Sigmoid colon (tissue), 7 donors: Measurements from ENCODE around the gene PCDH15. TPM values are rescaled to one million over a fixed set of nuclear protein-coding genes. Genes with fewer than 3 reads are reported as not detected.

Experiments used
- DNase-seq: peaks from one replicate; pipeline ENCODE4 v3.0.0-alpha.2; 2019
- H3K27ac ChIP-seq, 4 donors: fragments of 200-600 bp; sonication (generic); one replicate each; pipeline ENCODE4 v1.5.1; 2016 to 2019; ENCODE audit warnings: mild to moderate bottlenecking in 1 of 4
- H3K27me3 ChIP-seq, 3 donors: fragments of 200-600 bp; sonication (generic); one replicate each; pipeline ENCODE4 v1.5.1; 2019; ENCODE audit warnings: mild to moderate bottlenecking in 1 of 3
- H3K36me3 ChIP-seq, 4 donors: fragments of 200-600 bp; sonication (generic); one replicate each; pipeline ENCODE4 v1.5.1; 2016 to 2019
- H3K4me1 ChIP-seq, 4 donors: fragments of 200-600 bp; sonication (generic); one replicate each; pipeline ENCODE4 v1.5.1; 2017 to 2019
- H3K4me3 ChIP-seq, 4 donors: fragments of 200-600 bp; sonication (generic); one replicate each; pipeline ENCODE4 v1.5.1; 2017 to 2019; ENCODE audit warnings: mild to moderate bottlenecking in 2 of 4, moderate library complexity in 1 of 4
- H3K9me3 ChIP-seq, 4 donors: fragments of 200-600 bp in 3 of 4; sonication (generic) in 3 of 4; one replicate each; pipeline versions ENCODE4 v1.5.1 to v1.6.1; 2013 to 2019
- CTCF ChIP-seq, 4 experiments: fragments of 450-650 bp in 3 of 4; fragments of 200-600 bp in 1 of 4; IDR thresholded peaks; one replicate each; pipeline ENCODE4 v1.5.1; 2016 to 2019; ENCODE audit warnings: antibody characterized with exemption in 4 of 4, mild to moderate bottlenecking in 3 of 4, moderate library complexity in 2 of 4
- EP300 ChIP-seq, 4 donors: sonication (generic); formaldehyde crosslinking; IDR thresholded peaks; one replicate each; pipeline ENCODE4 v1.6.1; 2017; ENCODE audit warnings: antibody characterized with exemption in 4 of 4
- POLR2A ChIP-seq, 2 donors: fragments of 450-650 bp; IDR thresholded peaks; one replicate each; pipeline ENCODE4 v1.6.1; 2016; ENCODE audit warnings: antibody characterized with exemption in 2 of 2, mild to moderate bottlenecking in 2 of 2, moderate library complexity in 2 of 2
- POLR2AphosphoS5 ChIP-seq, 4 donors: sonication (generic); formaldehyde crosslinking; IDR thresholded peaks; one replicate each; pipeline ENCODE4 v1.6.1; 2017; ENCODE audit warnings: antibody characterized with exemption in 4 of 4
- WGBS, 2 donors: extraction: QIAGEN DNeasy Blood & Tissue Kit; methylation state at CpG; one replicate each; pipeline ENCODE4 v1.1.7; 2013; 5-methylcytosine and 5-hydroxymethylcytosine counted together
- intact Hi-C: fragments of 100-400 bp; cut with DNase I; formaldehyde crosslinking; loops from one replicate; pipeline ENCODE4 v1.15.1; 2023
- polyA plus RNA-seq, 3 donors: library from polyadenylated mRNA; stranded (reverse); fragments of 200-250 nt; gene quantifications; one replicate each; pipeline ENCODE4 v1.2.3, GENCODE V29; 2013
- total RNA-seq, 4 donors: library from RNA; depleted of rRNA; stranded (reverse); fragments of >200 nt; gene quantifications; one replicate each; pipeline ENCODE4 v1.1.0, GENCODE V29; 2016
- donor health status: healthy with polysubstance abuse.
- donor health status: Bipolar disorder and iron deficiency.
- donor health status: healthy.

The PCDH15 gene
- total and polyA plus RNA-seq, 7 donors = 0.14 to 0.71 (median 0.16) TPM; not detected in 2

GRCh38 chr10:54449056-54449455, 352.0 kb downstream of the PCDH15 start:
- Histone ChIP-seq H3K9me3 (no peaks in the 10 kb centered on the region), H3K4me1 (no peaks in the 10 kb centered on the region), H3K27ac (no peak overlapping the region), H3K4me3 (no peak overlapping the region), H3K36me3 (no peaks in the 10 kb centered on the region), H3K27me3 (no peaks in the 10 kb centered on the region)
- WGBS, 2 donors = 84 to 96% methylated on average over 1 of the region's 1 CpG
- DNase-seq = no peak
- TF ChIP-seq EP300 (IDR thresholded peaks at IDR 0.05) = no peak
- TF ChIP-seq CTCF (IDR thresholded peaks at IDR 0.05) = no peak
- TF ChIP-seq POLR2AphosphoS5 (IDR thresholded peaks at IDR 0.05) = no peak
- TF ChIP-seq POLR2A (IDR thresholded peaks at IDR 0.05) = no peak
- intact Hi-C loops = no loop called here

GRCh38 chr10:54444170-54444569, 356.9 kb downstream of the PCDH15 start:
- no peak for TF ChIP-seq POLR2A (IDR thresholded peaks at IDR 0.05)
- TF ChIP-seq POLR2AphosphoS5 (IDR thresholded peaks at IDR 0.05) = no peak
- no peak for TF ChIP-seq EP300 (IDR thresholded peaks at IDR 0.05)
- no peak for TF ChIP-seq CTCF (IDR thresholded peaks at IDR 0.05)
- Histone ChIP-seq H3K36me3 (no peaks in the 10 kb centered on the region), H3K27me3 (no peaks in the 10 kb centered on the region), H3K9me3 (no peaks in the 10 kb centered on the region), H3K4me3 (no peak overlapping the region), H3K4me1 (no peaks in the 10 kb centered on the region), H3K27ac (no peak overlapping the region)
- WGBS, 2 donors = 54 to 89% methylated on average over 4 of the region's 4 CpGs
- DNase-seq = no peak
- intact Hi-C loops = no loop called here

GRCh38 chr10:54441275-54441674, 359.8 kb downstream of the PCDH15 start:
- H3K36me3 ChIP-seq = no peaks in the 10 kb centered on the region
- H3K4me1 ChIP-seq = no peaks in the 10 kb centered on the region
- intact Hi-C loops = no loop called here
- no peaks in the 10 kb centered on the region for H3K27me3 ChIP-seq
- no peak overlapping the region for H3K4me3 ChIP-seq
- 60 to 62% methylated on average over 2 of the region's 2 CpGs for whole genome bisulfite sequencing, 2 donors
- no peak for DNase-seq
- H3K9me3 ChIP-seq = no peaks in the 10 kb centered on the region
- TF ChIP-seq POLR2A (IDR thresholded peaks at IDR 0.05) (no peak), EP300 (IDR thresholded peaks at IDR 0.05) (no peak)
- H3K27ac ChIP-seq = no peak overlapping the region

GRCh38 chr10:54434782-54435181, 366.2 kb downstream of the PCDH15 start:
- peaks cover 0 to 3% (median 0%) of the 10 kb centered on the region in 4 donors for H3K9me3 ChIP-seq
- no peak overlapping the region for H3K4me3 ChIP-seq
- H3K27me3 ChIP-seq = no peaks in the 10 kb centered on the region
- H3K4me1 ChIP-seq = no peaks in the 10 kb centered on the region
- no peak overlapping the region for H3K27ac ChIP-seq
- no peaks in the 10 kb centered on the region for H3K36me3 ChIP-seq
- no peak for DNase-seq
- intact Hi-C loops = no loop called here
- TF ChIP-seq CTCF (IDR thresholded peaks at IDR 0.05) = no peak
- TF ChIP-seq POLR2A (IDR thresholded peaks at IDR 0.05) = no peak
- TF ChIP-seq POLR2AphosphoS5 (IDR thresholded peaks at IDR 0.05) = no peak
- no peak for TF ChIP-seq EP300 (IDR thresholded peaks at IDR 0.05)

- no peak for DNase-seq
- Histone ChIP-seq H3K9me3 (no peaks in the 10 kb centered on the region), H3K36me3 (no peaks in the 10 kb centered on the region), H3K27me3 (no peaks in the 10 kb centered on the region), H3K4me3 (no peak overlapping the region), H3K4me1 (no peaks in the 10 kb centered on the region), H3K27ac (no peak overlapping the region)
- intact Hi-C loops = no loop called here
- WGBS, 2 donors = 90 to 96% methylated on average over 1 of the region's 1 CpG
- TF ChIP-seq CTCF (IDR thresholded peaks at IDR 0.05) (no peak), POLR2A (IDR thresholded peaks at IDR 0.05) (no peak), POLR2AphosphoS5 (IDR thresholded peaks at IDR 0.05) (no peak), EP300 (IDR thresholded peaks at IDR 0.05) (no peak)
Observed at GRCh38 chr10:54415483-54415882, 385.5 kb downstream of the PCDH15 start.
